ENCODE measurements around the gene SPHKAP. TPM values are rescaled to one million over a fixed set of nuclear protein-coding genes. Genes with fewer than 3 reads are reported as not detected.
"Not testable (repeated sequence)": the region's sequence is repeated elsewhere in the genome, so short reads cannot be mapped to it uniquely, and the experiment has no call there.

Gene SPHKAP
- total RNA-seq, 1 donor from 2014 or later: 18.2 TPM

- no peak for DNase-seq
These were observed 142.5 kb downstream of the SPHKAP start for GRCh38 chr2:228038967-228039366.

- no peak for DNase-seq
These were observed 143.6 kb downstream of the SPHKAP start for GRCh38 chr2:228037915-228038314.

- DNase-seq: no peak
These were observed 157.9 kb downstream of the SPHKAP start for GRCh38 chr2:228023619-228024018.

DNA sequence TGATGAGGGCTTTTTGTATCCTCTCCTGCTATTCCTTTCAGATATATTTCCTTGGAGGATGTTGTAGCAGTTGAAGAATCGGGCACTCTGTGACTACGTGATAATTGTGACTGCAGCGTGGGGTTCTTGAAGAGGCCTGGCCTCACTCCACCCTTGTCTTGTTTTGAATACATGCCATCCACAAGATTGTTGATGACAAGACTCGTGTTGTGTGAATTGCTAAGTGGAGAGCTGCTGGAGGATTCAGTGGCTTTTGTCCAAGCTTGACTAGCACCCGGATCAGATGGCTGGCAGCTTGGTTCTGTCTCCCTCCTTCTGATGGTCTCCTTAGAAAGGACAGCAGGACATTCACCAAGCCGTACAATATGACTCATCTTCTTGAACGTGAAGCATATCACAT lies 163.2 kb downstream of the SPHKAP start:
- DNase-seq: no peak

GRCh38 chr2:228017784-228018183 lies 163.7 kb downstream of the SPHKAP start:
- no peak for DNase-seq

GRCh38 chr2:228016402-228016801 lies 165.1 kb downstream of the SPHKAP start:
- no peak for DNase-seq

- no peak for DNase-seq
These were observed 165.7 kb downstream of the SPHKAP start for GRCh38 chr2:228015741-228016140.

GRCh38 chr2:227996366-227996765 lies 185.1 kb downstream of the SPHKAP start:
- no peak for DNase-seq

DNA sequence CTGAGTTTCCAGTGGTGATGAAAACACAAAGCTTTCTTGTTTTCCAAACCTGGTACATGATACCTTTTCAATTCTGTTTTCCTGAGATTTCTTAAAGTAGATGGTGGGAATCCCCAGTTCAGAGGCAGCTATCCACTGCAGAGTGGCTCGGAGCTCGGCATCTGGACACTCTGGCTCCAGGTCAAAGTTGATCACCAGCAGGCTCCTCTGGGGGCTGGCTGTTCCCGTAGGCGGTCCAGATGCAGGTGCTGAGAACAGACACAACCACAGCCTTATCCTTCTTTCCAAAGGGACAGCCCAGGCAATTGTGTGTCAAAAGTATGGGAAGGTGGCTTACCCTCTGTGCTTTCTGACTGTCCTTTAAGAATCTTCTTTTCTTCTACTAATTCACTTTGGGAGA lies 190.6 kb downstream of the SPHKAP start:
- no peak for DNase-seq

GRCh38 chr2:227973241-227973640 lies 208.2 kb downstream of the SPHKAP start:
- no peak for DNase-seq

DNA sequence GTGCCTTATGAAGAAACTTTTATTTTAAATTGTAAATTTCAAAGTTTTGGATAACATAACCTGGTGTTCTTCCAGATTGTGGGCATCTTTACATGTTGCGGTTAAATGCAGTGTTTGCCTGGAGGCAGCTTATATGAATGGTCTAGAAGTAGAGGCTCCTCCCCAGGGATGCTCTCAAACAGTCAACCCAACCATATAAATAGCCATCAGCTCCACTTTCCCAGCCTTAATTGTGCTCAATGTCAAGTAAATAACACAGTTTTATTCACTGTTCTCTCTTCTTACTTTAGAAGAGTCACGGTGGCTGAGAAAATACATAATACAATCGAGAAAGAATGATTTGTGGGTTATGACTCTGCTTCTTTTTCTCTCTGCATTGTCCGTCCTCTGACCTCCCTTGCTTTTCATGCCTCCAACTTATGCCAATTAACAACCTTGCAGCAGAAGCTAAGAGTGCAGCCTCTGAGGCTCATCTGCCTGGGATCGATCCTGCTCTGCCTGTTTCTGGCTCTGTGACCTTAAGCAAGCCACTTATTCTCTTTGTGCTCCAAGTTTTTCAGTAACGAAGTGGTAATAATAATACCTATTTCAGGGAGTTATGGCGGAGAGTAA lies 209.8 kb downstream of the SPHKAP start:
- DNase-seq: no peak

GRCh38 chr2:227960317-227960716 lies 221.2 kb downstream of the SPHKAP start:
- no peak for DNase-seq

DNA sequence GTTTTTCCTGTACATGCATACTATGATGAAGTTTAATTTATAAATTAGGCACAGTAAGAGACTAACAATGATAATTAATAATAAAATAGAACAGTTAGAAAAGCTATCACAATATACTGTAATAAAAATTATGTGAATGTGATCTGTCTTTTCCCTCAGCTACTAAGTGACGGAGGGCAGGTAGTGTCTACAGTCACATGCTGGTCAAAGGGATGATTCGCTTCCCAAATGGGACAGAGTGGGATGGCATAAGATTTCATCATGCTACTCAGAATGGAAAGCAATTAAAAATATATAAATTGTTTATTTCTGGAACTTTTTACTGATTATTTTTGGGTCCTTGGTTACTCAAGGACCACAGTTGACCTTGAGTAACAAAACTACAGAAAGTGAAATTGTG lies 238.5 kb downstream of the SPHKAP start:
- DNase-seq: no peak

DNA sequence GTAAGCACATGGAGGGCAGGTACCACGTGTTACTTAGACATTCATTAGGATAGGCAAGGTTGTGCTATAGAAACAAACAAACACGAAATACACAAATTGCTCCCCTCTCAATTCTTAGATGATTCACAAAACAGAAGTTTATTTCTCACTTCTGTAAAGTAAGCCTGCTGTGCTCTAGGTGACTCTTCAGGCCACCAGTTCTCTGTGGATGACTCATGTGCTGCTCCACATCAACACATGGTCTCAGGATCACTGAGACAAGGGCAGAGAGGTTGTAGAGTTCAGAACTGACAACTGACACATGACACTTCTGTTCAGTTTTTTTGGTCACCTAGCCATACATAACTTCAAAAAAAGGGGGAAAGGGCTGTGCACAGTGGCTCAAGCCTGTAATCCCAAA lies 239.5 kb downstream of the SPHKAP start:
- no peak for DNase-seq

DNA sequence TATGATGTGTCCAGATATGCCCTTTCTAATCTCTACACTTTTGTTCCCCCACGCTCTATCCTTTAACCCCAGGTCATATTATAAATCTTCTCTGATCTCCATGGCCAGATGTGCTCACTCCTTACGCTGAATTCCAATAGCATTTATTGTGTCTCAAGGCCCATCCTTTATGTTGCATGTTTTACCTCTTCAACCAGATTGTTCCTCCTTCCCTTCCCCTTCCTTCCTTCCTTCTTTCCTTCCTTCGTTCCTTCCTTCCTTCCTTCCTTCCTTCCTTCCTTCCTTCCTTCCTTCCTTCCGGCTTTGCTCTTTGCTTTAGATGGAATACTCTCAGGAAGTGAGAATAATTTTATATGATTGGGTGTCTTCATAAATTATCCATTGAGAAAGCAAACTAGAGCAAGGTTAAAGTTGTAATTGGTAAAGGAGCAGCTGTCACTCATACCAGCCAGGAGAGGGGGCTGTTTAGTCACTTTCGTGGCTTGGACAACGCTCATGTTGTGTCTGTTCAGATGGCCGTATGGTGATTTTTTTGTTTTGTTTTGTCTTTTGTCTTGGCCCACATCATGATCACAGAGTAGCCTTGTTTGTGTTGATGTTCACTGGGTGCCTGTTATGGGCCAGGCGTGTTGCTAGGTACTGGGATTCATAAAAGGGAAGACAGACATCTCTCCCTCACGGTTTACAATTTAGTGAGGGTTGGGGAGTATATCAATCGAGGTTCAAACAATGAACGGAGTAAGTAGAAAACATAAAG lies 242.0 kb downstream of the SPHKAP start:
- peak; percentile 50 for DNase-seq

- DNase-seq: not testable (repeated sequence)
These were observed 245.2 kb downstream of the SPHKAP start for GRCh38 chr2:227936249-227936648.

DNA sequence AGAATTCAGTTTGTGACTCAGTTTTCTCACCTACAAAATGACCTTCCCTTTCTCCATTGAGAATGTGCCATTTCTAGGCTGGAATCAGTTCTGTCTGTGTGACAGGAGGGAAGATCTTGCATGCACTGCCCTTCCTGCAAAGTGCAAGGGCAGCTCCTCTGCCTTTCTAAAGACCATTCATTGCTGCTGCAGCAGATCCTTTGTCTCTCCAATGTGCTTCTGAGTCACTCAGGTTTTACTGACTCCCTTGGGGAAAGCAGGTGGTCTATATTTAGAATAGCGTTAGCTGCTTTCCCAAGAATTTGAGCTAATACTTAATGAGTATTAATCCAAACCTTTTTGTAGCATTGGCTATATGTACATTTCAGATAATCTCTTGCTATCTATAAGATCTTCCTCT lies 247.6 kb downstream of the SPHKAP start:
- no peak for DNase-seq

DNA sequence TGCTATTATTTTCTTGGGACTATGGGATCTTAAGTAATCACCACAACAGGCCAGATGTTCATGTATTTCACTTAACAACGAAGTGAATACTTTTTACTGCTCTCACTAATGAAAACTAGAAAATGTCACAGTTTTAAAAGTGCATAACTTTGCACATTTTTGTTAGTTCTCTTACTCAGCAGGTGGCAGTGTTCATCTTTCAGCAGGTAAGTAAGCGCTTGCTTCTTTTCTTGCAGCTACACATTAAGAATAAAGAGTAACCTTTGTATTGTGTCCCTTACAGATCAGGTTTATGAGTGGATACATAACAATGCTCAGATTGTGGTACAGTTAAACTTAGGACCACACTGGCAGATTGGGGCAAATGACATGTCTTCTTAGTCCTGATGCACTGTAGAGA lies 249.1 kb downstream of the SPHKAP start:
- DNase-seq: no peak

DNA sequence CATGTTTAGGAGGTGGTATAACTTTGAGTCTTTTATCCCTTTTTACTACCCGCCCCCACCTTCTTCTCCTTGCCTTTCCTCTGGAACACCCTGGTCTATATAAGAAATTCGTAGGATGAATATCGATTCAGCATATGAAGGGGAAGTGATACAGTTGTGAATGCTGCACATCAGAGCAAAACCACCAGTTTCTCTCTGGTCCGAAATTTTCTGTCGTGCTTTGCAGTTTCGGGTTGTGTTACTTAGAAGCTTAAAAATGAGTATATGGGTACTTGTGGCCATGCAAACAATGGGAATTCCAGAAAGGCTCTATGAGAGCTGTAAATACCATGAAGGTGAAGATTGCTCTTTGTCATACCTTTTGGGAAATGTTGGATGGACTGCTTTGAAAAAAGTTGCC lies 249.5 kb downstream of the SPHKAP start:
- DNase-seq: no peak

Small RNA genes lying within 50 kb of the gene (small RNA-seq; reads per million reads assigned to genes)
- gene RNU6-624P (ENCODE audit: low replicate concordance): not detected

Measured in tongue (tissue), 3 donors.